Left hindlimb (tissue), 1 donor: ENCODE results near the gene STAB2.
"Not testable (repeated sequence)": the region's sequence is repeated elsewhere in the genome, so short reads cannot be mapped to it uniquely, and the experiment has no call there.

Source experiments
- DNase-seq: peaks from one replicate; pipeline ENCODE4 v3.0.0-alpha.2; 2018

The STAB2 gene

GRCh38 chr12:103785243-103786031 lies 198.4 kb downstream of the STAB2 start:
- no peak for DNase-seq

DNA sequence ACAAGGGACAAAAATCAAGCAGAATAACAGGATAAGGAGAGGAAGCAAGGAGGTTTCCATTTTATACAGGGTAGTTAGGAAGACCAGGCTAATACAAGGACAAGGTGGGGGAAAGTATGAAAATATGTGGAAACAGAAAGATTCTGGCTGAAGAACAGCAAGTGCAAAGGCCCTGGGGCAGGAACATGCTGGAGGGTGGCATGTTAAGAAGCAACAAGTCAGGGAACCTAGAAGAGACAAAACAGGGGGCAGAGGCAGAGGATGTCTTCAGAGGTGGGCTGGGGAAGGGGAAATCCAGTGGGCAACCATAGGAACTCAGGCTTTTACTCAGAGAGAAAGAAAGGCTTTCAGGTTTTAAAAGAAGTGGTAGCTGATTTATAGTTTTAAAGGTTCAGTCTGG lies 199.1 kb downstream of the STAB2 start:
- no peak for DNase-seq

- DNase-seq = no peak
Observed at GRCh38 chr12:103791350-103791920, 204.4 kb downstream of the STAB2 start.

GRCh38 chr12:103793046-103793445 lies 206.0 kb downstream of the STAB2 start:
- no peak for DNase-seq

- no peak for DNase-seq
Observed at GRCh38 chr12:103793512-103794045, 206.5 kb downstream of the STAB2 start.

DNA sequence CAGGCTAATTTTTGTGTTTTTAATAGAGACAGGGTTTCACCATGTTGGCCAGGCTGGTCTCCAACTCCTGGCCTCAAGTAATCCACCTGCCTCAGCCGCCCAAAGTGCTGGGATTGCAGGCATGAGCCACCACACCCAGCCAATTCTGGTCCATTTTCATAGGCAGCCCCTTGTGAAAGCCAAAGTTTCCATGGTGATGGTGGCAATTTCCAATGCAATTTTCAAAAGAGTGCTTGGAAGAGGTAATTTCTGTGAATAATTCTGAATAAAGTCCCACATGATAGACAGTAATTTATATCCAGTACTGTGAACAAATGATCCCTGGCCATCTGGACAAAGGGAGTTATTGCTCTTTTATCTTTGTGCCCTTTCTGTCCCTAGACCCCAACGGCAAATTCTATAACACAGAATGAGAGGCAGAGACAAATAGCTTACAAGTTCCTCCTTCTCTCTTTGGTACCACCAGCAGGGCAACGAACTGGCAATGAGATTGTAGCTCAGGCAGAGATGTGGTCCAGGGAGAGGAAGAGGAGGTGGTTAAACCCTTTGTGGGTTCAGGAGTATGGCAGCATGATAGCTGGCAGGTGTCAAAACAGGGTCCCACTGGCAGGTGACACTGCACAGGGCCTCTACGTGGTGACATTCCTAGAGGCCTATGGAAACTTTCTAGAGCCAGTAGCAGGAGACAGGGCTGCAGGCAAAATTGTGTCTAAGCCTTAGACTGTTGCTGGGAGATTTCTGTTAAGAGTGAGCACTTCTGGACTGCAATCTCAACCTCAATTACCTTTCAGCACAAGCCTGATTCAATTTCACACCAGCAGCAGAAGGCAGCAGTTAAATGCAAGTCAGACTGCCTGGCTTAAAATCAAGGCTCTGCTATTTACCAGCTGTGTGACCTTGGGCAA lies 207.5 kb downstream of the STAB2 start:
- DNase-seq = no peak

GRCh38 chr12:103798586-103798985 lies 211.5 kb downstream of the STAB2 start:
- no peak for DNase-seq

GRCh38 chr12:103799504-103799856 lies 212.4 kb downstream of the STAB2 start:
- DNase-seq = no peak

DNA sequence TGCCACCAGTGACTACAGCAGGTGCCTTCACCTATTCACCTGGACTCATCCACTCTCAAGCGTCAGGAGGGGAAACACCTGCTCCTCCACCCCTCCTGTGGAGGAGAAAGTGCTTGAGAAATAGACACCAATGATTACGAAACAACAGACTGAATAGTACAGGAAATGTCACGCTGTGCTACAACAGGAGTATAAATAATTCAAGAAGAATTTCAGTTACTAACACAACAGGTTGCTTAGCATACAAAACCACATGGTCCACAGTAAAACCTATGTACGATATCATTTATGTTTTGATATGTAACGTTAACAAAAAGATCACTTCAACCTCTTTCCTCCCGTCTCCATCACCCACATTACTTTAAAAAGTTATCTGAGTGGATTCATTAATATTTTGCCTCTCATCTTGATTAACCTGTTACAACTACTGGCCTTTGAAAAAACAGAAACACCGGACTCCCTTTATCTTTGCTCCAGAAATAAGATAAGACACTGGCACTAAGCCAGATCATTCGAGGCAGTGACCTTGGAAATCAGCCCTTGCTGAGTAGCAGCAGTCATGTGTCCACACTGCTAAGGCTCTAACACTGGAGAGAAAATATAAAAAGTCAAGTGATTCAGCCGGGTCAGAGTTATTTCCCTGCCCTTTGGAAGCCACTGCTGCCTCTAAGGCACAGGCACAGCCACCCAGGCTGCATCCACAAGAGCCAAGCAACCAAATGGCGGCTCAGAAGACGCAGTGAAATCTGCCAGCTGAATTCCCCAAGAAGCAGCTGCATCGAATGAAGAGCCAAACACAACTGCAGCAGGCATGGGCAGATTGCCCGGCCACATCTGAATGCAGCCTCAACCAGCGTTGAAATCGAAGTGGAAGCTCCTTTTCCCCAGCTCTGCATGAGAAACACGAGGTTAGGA lies 213.0 kb downstream of the STAB2 start:
- DNase-seq = peak; percentile 76

DNA sequence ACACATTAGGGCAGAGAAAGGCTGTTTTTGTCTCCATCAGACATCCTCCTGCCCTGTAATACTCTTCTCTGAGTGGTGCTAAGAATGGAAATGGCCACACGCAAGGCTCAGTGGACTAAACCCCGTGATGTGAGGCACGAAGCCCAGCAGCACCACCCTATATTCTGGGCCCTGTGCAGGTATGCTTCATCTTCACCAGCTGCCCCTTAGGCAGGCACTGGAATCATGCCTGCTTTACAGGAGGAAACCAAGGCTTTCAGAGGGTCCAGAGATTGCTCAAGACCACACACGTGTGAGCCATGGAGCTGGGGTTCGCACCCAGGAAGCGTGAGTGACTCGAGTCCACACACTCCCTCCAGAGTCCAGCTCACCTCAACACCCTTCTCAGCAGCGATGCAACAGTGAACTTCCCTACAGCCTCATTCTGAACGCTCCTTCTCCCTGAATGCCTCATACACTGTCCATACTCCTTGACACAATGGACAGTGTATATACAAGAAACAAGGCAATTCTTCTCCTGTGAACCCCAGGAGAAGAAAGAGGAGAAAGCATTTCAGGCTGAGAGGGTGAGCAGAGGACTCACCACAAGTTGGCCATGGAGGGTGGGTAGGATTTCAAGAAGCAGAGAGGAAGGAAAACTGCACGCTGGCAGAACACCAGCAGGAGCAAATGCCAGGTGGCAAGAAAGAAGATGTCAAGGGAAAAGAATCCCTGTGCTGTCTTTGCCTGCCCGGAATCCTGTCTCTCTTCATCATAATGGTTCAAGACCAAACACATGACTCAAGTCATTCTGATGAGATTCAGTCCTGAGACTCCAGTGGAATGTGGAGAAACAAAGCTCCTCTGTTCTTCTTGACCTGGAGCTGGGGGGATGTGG lies 214.9 kb downstream of the STAB2 start:
- DNase-seq = no peak

- DNase-seq = no peak
Observed at GRCh38 chr12:103802586-103802886, 215.5 kb downstream of the STAB2 start.

DNA sequence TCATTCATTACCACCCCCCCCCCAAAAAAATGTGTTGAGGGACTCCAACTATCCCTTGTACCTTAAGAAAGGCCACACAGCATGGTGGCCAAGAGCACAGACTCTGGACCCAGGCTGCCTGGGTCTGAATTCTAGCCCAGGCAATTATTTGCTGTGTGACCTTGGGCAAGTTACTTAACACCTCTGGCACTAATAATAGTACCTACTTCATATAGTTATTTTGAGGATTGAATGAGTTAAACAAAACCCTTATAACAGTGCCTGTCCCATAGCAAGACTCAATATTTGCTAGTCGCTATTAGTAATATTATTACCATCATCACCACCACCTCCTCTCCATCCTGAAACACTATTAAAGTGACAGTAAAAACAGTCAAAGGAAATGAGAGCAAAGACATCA lies 216.8 kb downstream of the STAB2 start:
- no peak for DNase-seq

GRCh38 chr12:103805655-103806360 lies 218.7 kb downstream of the STAB2 start:
- no peak for DNase-seq

DNA sequence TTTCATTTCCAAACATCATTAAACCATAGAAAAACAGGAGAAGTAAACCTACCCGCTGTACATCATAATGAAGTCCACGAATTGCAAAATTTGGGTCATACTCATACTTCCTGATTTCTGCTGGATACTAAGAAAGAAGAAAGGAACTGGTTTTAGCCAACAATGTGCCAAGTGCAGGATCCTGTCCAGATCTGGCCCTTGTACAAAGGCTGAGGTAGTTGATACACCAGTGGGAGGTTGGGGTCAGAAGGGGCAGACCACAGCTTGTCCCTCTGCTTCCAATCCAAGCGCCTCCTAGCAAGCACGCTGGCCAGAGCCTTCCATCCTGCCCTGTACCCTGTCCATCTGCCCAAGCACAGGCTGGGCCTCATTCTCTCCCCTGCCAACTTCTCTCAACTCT lies 219.7 kb downstream of the STAB2 start:
- no peak for DNase-seq

GRCh38 chr12:103807561-103808238 lies 220.6 kb downstream of the STAB2 start:
- no peak for DNase-seq

GRCh38 chr12:103808239-103808880 lies 221.3 kb downstream of the STAB2 start:
- no peak for DNase-seq

DNA sequence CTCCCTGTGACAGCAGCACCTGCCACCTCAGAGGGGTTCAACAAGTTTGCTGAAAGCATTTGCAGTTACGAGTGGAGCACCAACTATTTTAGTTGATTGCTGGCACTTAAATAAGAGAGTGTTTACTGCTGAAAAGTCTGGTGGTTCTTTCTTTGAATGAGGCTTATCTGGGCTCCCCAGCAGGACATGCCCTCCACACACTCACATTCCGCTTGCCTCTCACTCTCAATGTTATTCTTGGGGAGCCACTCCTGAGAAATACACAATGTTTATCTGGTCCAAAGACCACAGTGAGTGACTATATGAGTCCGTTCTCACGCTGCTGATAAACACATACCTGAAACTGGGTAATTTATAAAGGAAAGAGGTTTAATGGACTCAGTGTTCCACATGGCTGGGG lies 222.1 kb downstream of the STAB2 start:
- DNase-seq = no peak

- not testable (repeated sequence) for DNase-seq
Observed at GRCh38 chr12:103809639-103810038, 222.6 kb downstream of the STAB2 start.

DNA sequence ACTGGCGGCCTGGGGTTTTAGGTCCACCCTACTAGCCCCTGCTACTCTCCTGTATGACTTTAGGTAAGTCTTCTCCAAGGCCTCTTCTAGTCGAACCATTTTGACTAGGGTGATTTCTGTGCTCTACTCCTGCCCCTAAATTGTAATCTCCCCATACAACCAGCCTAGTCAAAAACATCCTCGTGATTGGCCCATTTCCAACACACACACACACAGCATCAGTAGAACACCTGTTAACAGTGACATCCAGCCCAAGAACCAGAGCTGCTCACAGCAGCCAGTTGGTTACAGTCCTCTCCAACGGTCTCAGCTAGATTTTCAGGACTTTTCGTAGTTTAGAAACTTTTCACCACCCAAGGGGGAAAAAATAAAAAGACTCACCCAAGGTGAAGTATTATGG lies 223.0 kb downstream of the STAB2 start:
- DNase-seq = no peak

GRCh38 chr12:103811791-103812190 lies 224.7 kb downstream of the STAB2 start:
- no peak for DNase-seq
